Measurements from ENCODE around the gene GRK4.
"Not testable (repeated sequence)": the region's sequence is repeated elsewhere in the genome, so short reads cannot be mapped to it uniquely, and the experiment has no call there.

Gene GRK4

GRCh38 chr4:3037957-3038461 is 74.6 kb downstream of the GRK4 start:
- no peak for DNase-seq (ENCODE audit: low read depth in 2 of 2, low spot score in 1 of 2)

GRCh38 chr4:3039706-3040366 is 76.5 kb downstream of the GRK4 start:
- no peak for DNase-seq (ENCODE audit: low read depth in 2 of 2, low spot score in 1 of 2)

GRCh38 chr4:3040452-3041191 is 77.3 kb downstream of the GRK4 start:
- DNase-seq (ENCODE audit: low read depth in 2 of 2, low spot score in 1 of 2), result no peak

- peak in 1 of 2 donors; percentile 9 for DNase-seq (ENCODE audit: low read depth in 2 of 2, low spot score in 1 of 2)
Observed at GRCh38 chr4:3041192-3042142, 78.1 kb downstream of the GRK4 start.

GRCh38 chr4:3042226-3042625 is 78.9 kb downstream of the GRK4 start:
- DNase-seq (ENCODE audit: low read depth in 2 of 2, low spot score in 1 of 2), result no peak

- DNase-seq (ENCODE audit: low read depth in 2 of 2, low spot score in 1 of 2), result no peak
Observed at GRCh38 chr4:3043282-3044020, 80.1 kb downstream of the GRK4 start.

- peak; percentile 41 to 55 for DNase-seq (ENCODE audit: low read depth in 2 of 2, low spot score in 1 of 2)
Observed at GRCh38 chr4:3044870-3045819, 81.8 kb downstream of the GRK4 start.

GRCh38 chr4:3046162-3046561 is 82.8 kb downstream of the GRK4 start:
- no peak for DNase-seq (ENCODE audit: low read depth in 2 of 2, low spot score in 1 of 2)

- DNase-seq (ENCODE audit: low read depth in 2 of 2, low spot score in 1 of 2), result no peak
Observed at GRCh38 chr4:3046623-3047022, 83.3 kb downstream of the GRK4 start.

- DNase-seq (ENCODE audit: low read depth in 2 of 2, low spot score in 1 of 2), result peak in 1 of 2 donors; percentile 50
Observed at GRCh38 chr4:3047464-3048286, 84.3 kb downstream of the GRK4 start.

GRCh38 chr4:3051141-3051897 is 87.9 kb downstream of the GRK4 start:
- not testable (repeated sequence) for DNase-seq (ENCODE audit: low read depth in 2 of 2, low spot score in 1 of 2)

GRCh38 chr4:3054169-3054759 is 90.9 kb downstream of the GRK4 start:
- DNase-seq (ENCODE audit: low read depth in 2 of 2, low spot score in 1 of 2), result no peak

GRCh38 chr4:3059943-3060342 is 96.6 kb downstream of the GRK4 start:
- DNase-seq (ENCODE audit: low read depth in 2 of 2, low spot score in 1 of 2), result no peak

GRCh38 chr4:3060946-3061345 is 97.6 kb downstream of the GRK4 start:
- no peak for DNase-seq (ENCODE audit: low read depth in 2 of 2, low spot score in 1 of 2)

- no peak for DNase-seq (ENCODE audit: low read depth in 2 of 2, low spot score in 1 of 2)
Observed at GRCh38 chr4:3062471-3062870, 99.1 kb downstream of the GRK4 start.

GRCh38 chr4:3065551-3065950 is 102.2 kb downstream of the GRK4 start:
- no peak for DNase-seq (ENCODE audit: low read depth in 2 of 2, low spot score in 1 of 2)

GRCh38 chr4:3066836-3067400 is 103.5 kb downstream of the GRK4 start:
- DNase-seq (ENCODE audit: low read depth in 2 of 2, low spot score in 1 of 2), result no peak
